RWPE2 (cell line): ENCODE results near the gene PAX6.

ENCODE experiments used
- ATAC-seq: fragments of 200-7000 bp; cut with Tn5 transposase; 3 replicates; pipeline ENCODE4 v1.9.1; 2021; ENCODE audit warnings: low read depth
- DNase-seq: peaks from one replicate; pipeline ENCODE4 v3.0.0-alpha.2; 2020; ENCODE audit warnings: low spot score
- H3K27ac ChIP-seq: fragments of 450-650 bp; 2 replicates; pipeline ENCODE4 v1.5.1; 2017; ENCODE audit warnings: mild to moderate bottlenecking; ENCODE audit not compliant: poor library complexity, severe bottlenecking
- H3K27me3 ChIP-seq: fragments of 250-450 bp; sonication (Bioruptor Pico); 2 replicates; pipeline ENCODE4 v1.5.1; 2021; ENCODE audit warnings: mild to moderate bottlenecking, moderate library complexity; ENCODE audit not compliant: insufficient read depth, poor library complexity, severe bottlenecking
- H3K36me3 ChIP-seq: fragments of 250-450 bp; sonication (Bioruptor Pico); 2 replicates; pipeline ENCODE4 v1.5.1; 2020; ENCODE audit warnings: low read depth, mild to moderate bottlenecking, moderate library complexity
- H3K4me1 ChIP-seq: fragments of 250-450 bp; sonication (Bioruptor Pico); 2 replicates; pipeline ENCODE4 v1.5.1; 2021; ENCODE audit warnings: mild to moderate bottlenecking, moderate library complexity; ENCODE audit not compliant: insufficient read depth, poor library complexity, severe bottlenecking
- H3K4me3 ChIP-seq: fragments of 250-450 bp; sonication (Bioruptor Pico); 2 replicates; pipeline ENCODE4 v1.5.1; 2021; ENCODE audit warnings: mild to moderate bottlenecking, moderate library complexity; ENCODE audit not compliant: severe bottlenecking
- H3K9me3 ChIP-seq: fragments of 250-450 bp; sonication (Bioruptor Pico); 2 replicates; pipeline ENCODE4 v1.5.1; 2021; ENCODE audit warnings: mild to moderate bottlenecking, moderate library complexity; ENCODE audit not compliant: severe bottlenecking
- CTCF ChIP-seq: fragments of 450-650 bp; IDR thresholded peaks from one replicate; pipeline ENCODE4 v1.5.1; 2017; ENCODE audit warnings: mild to moderate bottlenecking, moderate library complexity; ENCODE audit not compliant: poor library complexity, severe bottlenecking

Gene PAX6

GRCh38 chr11:31819621-31820437, 8.7 kb upstream of the PAX6 start:
- ATAC-seq, result no peak

GRCh38 chr11:31818874-31819331, 7.8 kb upstream of the PAX6 start:
- no peaks in the 10 kb centered on the region for H3K4me1 ChIP-seq
- no peak overlapping the region for H3K4me3 ChIP-seq
- H3K36me3 ChIP-seq, result no peaks in the 10 kb centered on the region
- TF ChIP-seq CTCF, result no peak
- peaks cover 99% of the 10 kb centered on the region for H3K27me3 ChIP-seq
- DNase-seq, result no peak
- ATAC-seq, result no peak
- no peak overlapping the region for H3K27ac ChIP-seq
- no peaks in the 10 kb centered on the region for H3K9me3 ChIP-seq

More at GRCh38 chr11:31819621-31820437, 8.7 kb upstream of the PAX6 start:
- Histone ChIP-seq H3K4me3 (no peak overlapping the region), H3K27ac (no peak overlapping the region), H3K36me3 (no peaks in the 10 kb centered on the region), H3K27me3 (peaks cover 99% of the 10 kb centered on the region), H3K9me3 (no peaks in the 10 kb centered on the region), H3K4me1 (no peaks in the 10 kb centered on the region)
- no peak for DNase-seq
- TF ChIP-seq CTCF, result no peak

- Histone ChIP-seq H3K9me3 (no peaks in the 10 kb centered on the region), H3K4me3 (no peak overlapping the region), H3K27ac (no peak overlapping the region), H3K4me1 (no peaks in the 10 kb centered on the region), H3K27me3 (peaks cover 99% of the 10 kb centered on the region), H3K36me3 (no peaks in the 10 kb centered on the region)
- DNase-seq, result no peak
- TF ChIP-seq CTCF, result no peak
- ATAC-seq, result no peak
These were observed 7.3 kb upstream of the PAX6 start for GRCh38 chr11:31818425-31818755.

GRCh38 chr11:31817621-31818424, 6.7 kb upstream of the PAX6 start:
- Histone ChIP-seq H3K27ac (no peak overlapping the region), H3K27me3 (peaks cover 99% of the 10 kb centered on the region), H3K4me3 (no peak overlapping the region), H3K9me3 (no peaks in the 10 kb centered on the region), H3K4me1 (no peaks in the 10 kb centered on the region), H3K36me3 (no peaks in the 10 kb centered on the region)
- no peak for TF ChIP-seq CTCF
- ATAC-seq (no peak), DNase-seq (no peak)
